Right ventricle myocardium superior (tissue), 1 donor: ENCODE measurements around the gene BAHCC1. TPM values are rescaled to one million over a fixed set of nuclear protein-coding genes. Genes with fewer than 3 reads are reported as not detected.

Experiments
- ATAC-seq: fragments of 200-7000 bp; cut with Tn5 transposase; one replicate; pipeline ENCODE4 v1.9.1; 2020; ENCODE audit warnings: mild to moderate bottlenecking; ENCODE audit not compliant: poor library complexity
- DNase-seq: peaks from one replicate; pipeline ENCODE4 v3.0.0-alpha.2; 2020
- intact Hi-C: fragments of 100-400 bp; cut with DNase I; formaldehyde crosslinking; loops from one replicate; pipeline ENCODE4 v1.11.2; 2022
- total RNA-seq: library from RNA; stranded (reverse); fragmentation: NEBNext Ultra II Directional; extraction: Animal tissue kit (Norgen Biotek cat#: 25700); gene quantifications from one replicate; pipeline ENCODE4 v1.2.1, GENCODE V29; 2021
- donor health status: DM: no; HTN: yes; CAD: no; lungs with severe emphysema.

The BAHCC1 gene
- total RNA-seq, 1 donor from 2014 or later = 8.0 TPM

GRCh38 chr17:81489012-81489997 lies 94.0 kb downstream of the BAHCC1 start:
- DNase-seq (no peak), ATAC-seq (no peak)
- intact Hi-C loops = no loop called here

- ATAC-seq = no peak
- intact Hi-C loops = no loop called here
These were observed 95.0 kb downstream of the BAHCC1 start for GRCh38 chr17:81489998-81490992.

GRCh38 chr17:81491181-81491581 lies 95.9 kb downstream of the BAHCC1 start:
- intact Hi-C loops = no loop called here
- no peak for ATAC-seq
- no peak for DNase-seq

More at GRCh38 chr17:81489998-81490992, 95.0 kb downstream of the BAHCC1 start:
- DNase-seq = no peak

- intact Hi-C loops = no loop called here
- ATAC-seq (no peak), DNase-seq (no peak)
These were observed 96.5 kb downstream of the BAHCC1 start for GRCh38 chr17:81491761-81492160.

- intact Hi-C loops = no loop called here
- ATAC-seq (no peak), DNase-seq (no peak)
These were observed 96.9 kb downstream of the BAHCC1 start for GRCh38 chr17:81492202-81492601.

- intact Hi-C loops = no loop called here
- DNase-seq (no peak), ATAC-seq (no peak)
These were observed 97.4 kb downstream of the BAHCC1 start for GRCh38 chr17:81492706-81493105.

GRCh38 chr17:81493198-81494038 lies 98.2 kb downstream of the BAHCC1 start:
- ATAC-seq (no peak), DNase-seq (no peak)
- intact Hi-C loops = no loop called here

- no peak for ATAC-seq
These were observed 99.5 kb downstream of the BAHCC1 start for GRCh38 chr17:81494626-81495377.

GRCh38 chr17:81498953-81499600 lies 103.8 kb downstream of the BAHCC1 start:
- ATAC-seq (peak; percentile 25), DNase-seq (no peak)
- intact Hi-C loops = no loop called here

More at GRCh38 chr17:81494626-81495377, 99.5 kb downstream of the BAHCC1 start:
- intact Hi-C loops = no loop called here
- no peak for DNase-seq

- ATAC-seq = no peak
- intact Hi-C loops = no loop called here
- DNase-seq = no peak
These were observed 104.3 kb downstream of the BAHCC1 start for GRCh38 chr17:81499601-81499970.

GRCh38 chr17:81500047-81500446 lies 104.8 kb downstream of the BAHCC1 start:
- intact Hi-C loops = no loop called here
- DNase-seq = no peak
- ATAC-seq = no peak

- intact Hi-C loops = no loop called here
- ATAC-seq (no peak), DNase-seq (no peak)
These were observed 107.3 kb downstream of the BAHCC1 start for GRCh38 chr17:81502471-81503017.

GRCh38 chr17:81503619-81504018 lies 108.4 kb downstream of the BAHCC1 start:
- intact Hi-C loops = no loop called here
- no peak for ATAC-seq

GRCh38 chr17:81508639-81509206 lies 113.5 kb downstream of the BAHCC1 start:
- intact Hi-C loops = no loop called here
- peak; percentile 14 for ATAC-seq
- no peak for DNase-seq

More at GRCh38 chr17:81503619-81504018, 108.4 kb downstream of the BAHCC1 start:
- DNase-seq = no peak

- intact Hi-C loops = no loop called here
- no peak for ATAC-seq
- no peak for DNase-seq
These were observed 114.1 kb downstream of the BAHCC1 start for GRCh38 chr17:81509207-81509971.
